ENCODE measurements around the gene RNF145. TPM values are rescaled to one million over a fixed set of nuclear protein-coding genes. Genes with fewer than 3 reads are reported as not detected.
"Not testable (repeated sequence)": the region's sequence is repeated elsewhere in the genome, so short reads cannot be mapped to it uniquely, and the experiment has no call there.

Gene RNF145
- total and polyA plus RNA-seq, 8 donors = 116 to 216 (median 149) TPM

DNA sequence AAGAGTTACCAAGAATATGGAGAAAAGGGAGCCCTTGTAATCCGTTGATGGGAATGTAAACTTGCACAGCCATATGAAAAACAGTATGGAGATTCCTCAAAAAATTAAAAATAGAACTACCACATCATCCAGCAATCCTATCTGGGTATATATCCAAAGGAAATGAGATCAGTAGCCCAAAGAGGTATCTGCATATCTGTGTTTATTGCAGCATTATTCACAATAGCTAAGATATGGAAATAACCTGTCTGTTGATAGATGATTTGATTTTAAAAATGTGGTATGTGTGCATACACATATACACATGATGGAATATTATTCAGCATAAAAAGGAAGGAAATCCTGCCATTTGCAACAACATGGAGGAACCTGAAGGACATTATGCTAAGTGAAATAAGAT, 61.4 kb downstream of the RNF145 start:
- Histone ChIP-seq H3K4me3 (no peak overlapping the region), H3K4me1 (no peaks in the 10 kb centered on the region), H3K9me3 (no peaks in the 10 kb centered on the region), H3K27me3 (no peaks in the 10 kb centered on the region), H3K36me3 (no peaks in the 10 kb centered on the region), H3K27ac (no peak overlapping the region)
- ATAC-seq (no peak), DNase-seq (no peak)
- TF ChIP-seq, protein P1, sequence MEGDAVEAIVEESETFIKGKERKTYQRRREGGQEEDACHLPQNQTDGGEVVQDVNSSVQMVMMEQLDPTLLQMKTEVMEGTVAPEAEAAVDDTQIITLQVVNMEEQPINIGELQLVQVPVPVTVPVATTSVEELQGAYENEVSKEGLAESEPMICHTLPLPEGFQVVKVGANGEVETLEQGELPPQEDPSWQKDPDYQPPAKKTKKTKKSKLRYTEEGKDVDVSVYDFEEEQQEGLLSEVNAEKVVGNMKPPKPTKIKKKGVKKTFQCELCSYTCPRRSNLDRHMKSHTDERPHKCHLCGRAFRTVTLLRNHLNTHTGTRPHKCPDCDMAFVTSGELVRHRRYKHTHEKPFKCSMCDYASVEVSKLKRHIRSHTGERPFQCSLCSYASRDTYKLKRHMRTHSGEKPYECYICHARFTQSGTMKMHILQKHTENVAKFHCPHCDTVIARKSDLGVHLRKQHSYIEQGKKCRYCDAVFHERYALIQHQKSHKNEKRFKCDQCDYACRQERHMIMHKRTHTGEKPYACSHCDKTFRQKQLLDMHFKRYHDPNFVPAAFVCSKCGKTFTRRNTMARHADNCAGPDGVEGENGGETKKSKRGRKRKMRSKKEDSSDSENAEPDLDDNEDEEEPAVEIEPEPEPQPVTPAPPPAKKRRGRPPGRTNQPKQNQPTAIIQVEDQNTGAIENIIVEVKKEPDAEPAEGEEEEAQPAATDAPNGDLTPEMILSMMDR (IDR thresholded peaks at IDR 0.05) = no peak
- intact Hi-C loops (cut with DNase I) = no loop called here

DNA sequence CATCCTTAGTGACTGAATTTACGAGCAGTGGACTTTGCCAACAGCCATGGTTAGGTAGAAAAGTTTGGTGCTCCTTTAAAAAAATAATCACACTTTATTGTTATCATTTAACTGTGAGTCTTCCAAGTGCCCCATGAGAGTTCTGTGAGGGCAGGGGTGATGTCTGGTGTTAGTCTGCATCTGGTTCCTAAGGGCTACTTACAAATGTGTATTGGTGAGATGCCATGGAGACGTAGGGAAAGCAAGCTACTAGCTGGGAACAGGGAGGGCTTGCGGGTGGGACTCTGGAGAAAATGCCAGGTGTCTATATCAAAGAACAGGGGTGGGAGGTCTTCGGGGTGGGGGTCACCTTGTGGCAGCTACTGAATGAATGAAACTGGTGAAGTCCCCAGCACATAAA, 62.5 kb downstream of the RNF145 start:
- DNase-seq = no peak
- no peaks in the 10 kb centered on the region for H3K36me3 ChIP-seq
- no peak overlapping the region for H3K27ac ChIP-seq
- H3K4me1 ChIP-seq = no peaks in the 10 kb centered on the region
- no peaks in the 10 kb centered on the region for H3K9me3 ChIP-seq
- intact Hi-C loops (cut with DNase I) = no loop called here
- no peaks in the 10 kb centered on the region for H3K27me3 ChIP-seq
- ATAC-seq = no peak
- H3K4me3 ChIP-seq = no peak overlapping the region
- TF ChIP-seq, protein P1 (IDR thresholded peaks at IDR 0.05) = no peak

DNA sequence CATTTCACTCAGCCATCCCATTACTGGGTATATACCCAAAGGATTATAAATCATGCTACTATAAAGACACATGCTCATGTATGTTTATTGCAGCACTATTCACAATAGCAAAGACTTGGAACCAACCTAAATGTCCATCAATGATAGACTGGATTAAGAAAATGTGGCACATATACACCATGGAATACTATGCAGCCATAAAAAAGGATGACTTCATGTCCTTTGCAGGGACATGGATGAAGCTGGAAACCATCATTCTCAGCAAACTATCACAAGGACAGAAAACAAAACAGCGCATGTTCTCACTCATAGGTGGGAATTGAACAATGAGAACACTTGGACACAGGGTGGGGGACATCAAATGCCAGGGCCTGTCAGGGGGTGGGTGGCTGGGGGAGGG, 64.2 kb downstream of the RNF145 start:
- H3K4me3 ChIP-seq; H3K27me3 ChIP-seq; ATAC-seq; H3K27ac ChIP-seq; H3K36me3 ChIP-seq; H3K9me3 ChIP-seq; DNase-seq; H3K4me1 ChIP-seq; intact Hi-C loops (cut with DNase I): not testable (repeated sequence)

DNA sequence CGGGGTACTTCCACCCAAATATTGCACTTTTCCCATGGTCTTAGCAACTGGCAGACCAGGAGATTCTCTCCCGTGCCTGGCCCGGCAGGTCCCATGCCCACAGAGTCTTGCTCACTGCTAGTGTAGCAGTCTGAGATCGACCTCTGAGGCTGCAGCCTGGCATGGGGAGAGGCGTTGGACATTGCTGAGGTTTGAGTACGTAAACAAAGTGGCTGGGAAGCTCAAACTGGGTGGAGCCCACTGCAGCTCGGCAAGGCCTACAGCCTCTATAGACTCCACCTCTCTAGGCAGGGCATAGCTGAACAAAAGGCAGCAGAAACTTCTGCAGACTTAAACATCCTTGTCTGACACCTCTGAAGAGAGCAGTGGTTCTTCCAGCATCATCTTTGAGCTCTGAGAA, 69.6 kb downstream of the RNF145 start:
- intact Hi-C loops (cut with DNase I) = loop anchor here in 1 of 2 donors (10.0 kb wide), 1 partner anchor 1385 kb away; no protein-coding TSS in a partner anchor
- no peak overlapping the region for H3K27ac ChIP-seq
- no peaks in the 10 kb centered on the region for H3K4me1 ChIP-seq
- H3K4me3 ChIP-seq = no peak overlapping the region
- ATAC-seq = no peak
- peaks cover 0 to 8% of the 10 kb centered on the region in 2 donors for H3K27me3 ChIP-seq
- H3K36me3 ChIP-seq = no peaks in the 10 kb centered on the region
- TF ChIP-seq, protein P1 (IDR thresholded peaks at IDR 0.05) = no peak
- DNase-seq = no peak
- H3K9me3 ChIP-seq = no peaks in the 10 kb centered on the region

DNA sequence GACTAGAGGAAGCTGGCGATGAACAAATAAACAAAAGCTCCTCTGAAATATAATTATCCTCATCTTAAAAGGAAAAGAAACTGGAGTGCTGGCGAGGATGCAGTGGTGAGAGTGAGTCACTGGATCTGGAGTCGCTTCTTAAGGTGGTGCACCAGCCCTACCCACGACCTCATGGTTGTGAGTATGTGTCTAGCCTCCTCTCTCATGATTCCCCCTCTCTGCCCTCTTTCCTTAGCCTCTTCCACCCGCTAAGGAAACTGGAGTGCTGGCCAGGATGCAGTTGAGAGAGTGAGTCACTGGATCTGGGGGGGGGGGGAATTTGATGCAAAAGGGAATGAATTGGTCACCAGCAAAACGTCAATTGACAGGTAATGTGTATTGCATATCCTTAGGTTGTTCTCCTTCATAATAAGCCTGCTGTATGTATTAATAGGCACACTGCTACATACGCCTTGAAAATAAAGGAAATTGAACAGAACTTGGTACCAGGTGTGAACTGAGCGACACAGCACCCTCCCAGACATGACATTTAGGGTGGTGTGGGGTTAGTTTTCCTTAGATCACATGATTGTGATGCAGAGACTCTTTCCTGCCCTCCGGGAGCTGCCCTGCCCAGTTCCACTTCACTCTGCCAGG, 73.3 kb downstream of the RNF145 start:
- peak; percentile 48 for ATAC-seq
- no peaks in the 10 kb centered on the region for H3K36me3 ChIP-seq
- H3K4me3 ChIP-seq = no peak overlapping the region
- H3K9me3 ChIP-seq = no peaks in the 10 kb centered on the region
- H3K4me1 ChIP-seq = no peaks in the 10 kb centered on the region
- DNase-seq = no peak
- intact Hi-C loops (cut with DNase I) = loop anchor here in 1 of 2 donors (10.0 kb wide), 1 partner anchor 1381 kb away; no protein-coding TSS in a partner anchor
- H3K27ac ChIP-seq = no peak overlapping the region
- H3K27me3 ChIP-seq = peaks cover 0 to 8% of the 10 kb centered on the region in 2 donors
- TF ChIP-seq, protein P1 (IDR thresholded peaks at IDR 0.05) = no peak
